ENCODE data around the gene CRK. TPM values are rescaled to one million over a fixed set of nuclear protein-coding genes. Genes with fewer than 3 reads are reported as not detected.

CRK gene
- polyA plus RNA-seq, 3 donors: 22.3 to 28.0 (median 26.5) TPM

DNA sequence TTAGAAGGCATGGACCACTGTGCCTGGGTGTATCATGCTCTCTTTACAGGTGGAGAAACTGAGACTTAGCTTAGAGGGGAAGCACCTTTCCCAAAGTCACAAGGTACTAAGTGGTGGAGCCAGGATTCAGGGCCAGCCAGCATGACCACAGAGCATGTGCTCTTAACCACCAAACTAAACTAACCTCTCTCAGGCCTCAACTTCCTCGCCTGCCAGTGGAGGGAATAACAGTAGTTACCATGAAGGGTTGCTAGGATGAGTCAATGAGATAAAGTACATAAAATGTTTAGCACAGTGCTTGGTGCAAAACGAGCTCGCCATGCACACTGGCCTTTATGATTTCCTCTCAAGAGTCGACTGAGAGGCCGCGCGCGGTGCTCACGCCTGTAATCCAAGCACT is 42.8 kb upstream of the CRK start:
- Mint-ChIP-seq H3K27ac (no peak overlapping the region), H3K4me3 (no peak overlapping the region), H3K9me3 (peaks cover 0 to 3% (median 0%) of the 10 kb centered on the region in 7 donors), H3K36me3 (peaks cover 65 to 88% of the 10 kb centered on the region in 2 donors), H3K4me1 (peaks cover 3% of the 10 kb centered on the region), H3K27me3 (ENCODE audit: low read depth in 3 of 3) (peaks cover 1 to 8% (median 5%) of the 10 kb centered on the region in 3 donors)
- H3K79me2 ChIP-seq (ENCODE audit: insufficient read depth, low read length): no peaks in the 10 kb centered on the region
- no peak overlapping the region for H2AFZ ChIP-seq (ENCODE audit: insufficient read depth, low read depth, low read length, poor library complexity, severe bottlenecking)
- H3K4me3 ChIP-seq (replicated peaks in 1 of 3; ENCODE audit: low read depth in 2 of 3, low read length in 3 of 3): no peak overlapping the region
- no peak overlapping the region for H3K4me2 ChIP-seq (replicated peaks; ENCODE audit: extremely low read depth, low read length, poor library complexity, severe bottlenecking)
- no peak for DNase-seq
- no peaks in the 10 kb centered on the region for H3K9me3 ChIP-seq (replicated peaks in 1 of 2; ENCODE audit: control insufficient read depth in 1 of 2, insufficient read depth in 1 of 2, low read length in 2 of 2)
- H3K9ac ChIP-seq (ENCODE audit: insufficient read depth, low read length, poor library complexity, severe bottlenecking): no peak overlapping the region
- H3K27me3 ChIP-seq (ENCODE audit: control insufficient read depth in 2 of 2, insufficient read depth in 2 of 2, low read length in 2 of 2): peaks cover 0 to 3% of the 10 kb centered on the region in 2 donors
- 46% methylated on average over 3 of the region's 9 CpGs for WGBS (ENCODE audit: insufficient coverage)
- intact Hi-C loops (cut with micrococcal nuclease): no loop called here
- peaks cover 34 to 68% of the 10 kb centered on the region in 2 donors for H3K36me3 ChIP-seq (replicated peaks in 1 of 2; ENCODE audit: control insufficient read depth in 1 of 2, insufficient read depth in 2 of 2, low read length in 2 of 2)
- H3K27ac ChIP-seq (ENCODE audit: low read depth in 1 of 2, low read length in 2 of 2): no peak overlapping the region
- peaks cover 3% of the 10 kb centered on the region in 2 donors for H3K4me1 ChIP-seq (ENCODE audit: control insufficient read depth in 1 of 2, insufficient read depth in 2 of 2, low read length in 2 of 2)
- TF ChIP-seq, protein P1, sequence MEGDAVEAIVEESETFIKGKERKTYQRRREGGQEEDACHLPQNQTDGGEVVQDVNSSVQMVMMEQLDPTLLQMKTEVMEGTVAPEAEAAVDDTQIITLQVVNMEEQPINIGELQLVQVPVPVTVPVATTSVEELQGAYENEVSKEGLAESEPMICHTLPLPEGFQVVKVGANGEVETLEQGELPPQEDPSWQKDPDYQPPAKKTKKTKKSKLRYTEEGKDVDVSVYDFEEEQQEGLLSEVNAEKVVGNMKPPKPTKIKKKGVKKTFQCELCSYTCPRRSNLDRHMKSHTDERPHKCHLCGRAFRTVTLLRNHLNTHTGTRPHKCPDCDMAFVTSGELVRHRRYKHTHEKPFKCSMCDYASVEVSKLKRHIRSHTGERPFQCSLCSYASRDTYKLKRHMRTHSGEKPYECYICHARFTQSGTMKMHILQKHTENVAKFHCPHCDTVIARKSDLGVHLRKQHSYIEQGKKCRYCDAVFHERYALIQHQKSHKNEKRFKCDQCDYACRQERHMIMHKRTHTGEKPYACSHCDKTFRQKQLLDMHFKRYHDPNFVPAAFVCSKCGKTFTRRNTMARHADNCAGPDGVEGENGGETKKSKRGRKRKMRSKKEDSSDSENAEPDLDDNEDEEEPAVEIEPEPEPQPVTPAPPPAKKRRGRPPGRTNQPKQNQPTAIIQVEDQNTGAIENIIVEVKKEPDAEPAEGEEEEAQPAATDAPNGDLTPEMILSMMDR (IDR thresholded peaks at IDR 0.05): no peak
- H4K20me1 ChIP-seq (ENCODE audit: insufficient read depth, low read length): peaks cover 11% of the 10 kb centered on the region

DNA sequence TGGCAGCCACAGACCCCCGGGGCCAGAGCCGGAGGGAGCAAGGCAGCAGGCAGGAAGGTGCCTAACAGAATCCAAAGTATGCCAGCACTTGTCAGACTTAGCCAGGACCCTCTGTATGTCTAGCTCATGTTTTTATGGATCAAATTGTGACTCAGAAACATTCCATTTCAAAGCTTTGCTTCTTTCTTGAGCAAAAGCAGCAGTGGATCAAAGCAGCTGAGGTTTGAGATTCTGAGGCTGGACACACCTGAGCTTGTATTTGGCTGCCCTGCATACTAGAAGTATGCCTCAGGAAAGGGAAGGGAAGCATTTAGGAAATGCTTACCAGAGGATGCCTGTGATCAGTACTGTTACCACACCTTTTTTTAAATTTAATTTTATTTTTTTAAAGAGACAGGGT is 42.2 kb upstream of the CRK start:
- intact Hi-C loops (cut with micrococcal nuclease): no loop called here
- peaks cover 32 to 63% of the 10 kb centered on the region in 2 donors for H3K36me3 ChIP-seq (replicated peaks in 1 of 2; ENCODE audit: control insufficient read depth in 1 of 2, insufficient read depth in 2 of 2, low read length in 2 of 2)

More for the DNA sequence above, 42.2 kb upstream of the CRK start:
- no peak overlapping the region for H2AFZ ChIP-seq (ENCODE audit: insufficient read depth, low read depth, low read length, poor library complexity, severe bottlenecking)
- peaks cover 66 to 85% of the 10 kb centered on the region in 2 donors for H3K36me3 Mint-ChIP-seq
- no peaks in the 10 kb centered on the region for H3K79me2 ChIP-seq (ENCODE audit: insufficient read depth, low read length)
- H3K9me3 Mint-ChIP-seq: peaks cover 0 to 3% (median 0%) of the 10 kb centered on the region in 7 donors
- 88% methylated on average over 2 of the region's 2 CpGs for WGBS (ENCODE audit: insufficient coverage)
- no peak overlapping the region for H3K4me2 ChIP-seq (replicated peaks; ENCODE audit: extremely low read depth, low read length, poor library complexity, severe bottlenecking)
- TF ChIP-seq, protein P1 (IDR thresholded peaks at IDR 0.05): no peak
- H3K27me3 Mint-ChIP-seq (ENCODE audit: low read depth in 3 of 3): peaks cover 7 to 14% (median 12%) of the 10 kb centered on the region in 3 donors
- no peaks in the 10 kb centered on the region for H3K9me3 ChIP-seq (replicated peaks in 1 of 2; ENCODE audit: control insufficient read depth in 1 of 2, insufficient read depth in 1 of 2, low read length in 2 of 2)
- no peak overlapping the region for H3K4me3 Mint-ChIP-seq
- peaks cover 9% of the 10 kb centered on the region for H3K4me1 Mint-ChIP-seq
- H3K27ac ChIP-seq (ENCODE audit: low read depth in 1 of 2, low read length in 2 of 2): no peak overlapping the region
- DNase-seq: no peak
- no peak overlapping the region for H3K9ac ChIP-seq (ENCODE audit: insufficient read depth, low read length, poor library complexity, severe bottlenecking)
- peaks cover 15% of the 10 kb centered on the region for H4K20me1 ChIP-seq (ENCODE audit: insufficient read depth, low read length)
- H3K4me1 ChIP-seq (ENCODE audit: control insufficient read depth in 1 of 2, insufficient read depth in 2 of 2, low read length in 2 of 2): peaks cover 9% of the 10 kb centered on the region in 2 donors
- no peak overlapping the region for H3K27ac Mint-ChIP-seq
- peaks cover 0 to 9% of the 10 kb centered on the region in 2 donors for H3K27me3 ChIP-seq (ENCODE audit: control insufficient read depth in 2 of 2, insufficient read depth in 2 of 2, low read length in 2 of 2)
- no peak overlapping the region for H3K4me3 ChIP-seq (replicated peaks in 1 of 3; ENCODE audit: low read depth in 2 of 3, low read length in 3 of 3)
